NB4 (cell line): ENCODE results near the gene ACADVL.

Experiments
- MYC ChIP-seq: IDR thresholded peaks from 2 replicates; pipeline ENCODE4 v1.6.1; 2011; ENCODE audit warnings: low read depth, low read length
- POLR2A ChIP-seq: IDR thresholded peaks from 2 replicates; pipeline ENCODE4 v1.6.1; 2011; ENCODE audit warnings: mild to moderate bottlenecking; ENCODE audit not compliant: insufficient read length; ENCODE audit errors: extremely low read depth
- TF ChIP-seq, protein P1 (sequence below): IDR thresholded peaks from one replicate; pipeline ENCODE4 v1.5.1; 2012; ENCODE audit warnings: low read depth, low read length
- TF ChIP-seq, protein P2 (sequence below): IDR thresholded peaks from 2 replicates; pipeline ENCODE4 v1.6.1; 2011; ENCODE audit warnings: low read depth, low read length

DNA sequence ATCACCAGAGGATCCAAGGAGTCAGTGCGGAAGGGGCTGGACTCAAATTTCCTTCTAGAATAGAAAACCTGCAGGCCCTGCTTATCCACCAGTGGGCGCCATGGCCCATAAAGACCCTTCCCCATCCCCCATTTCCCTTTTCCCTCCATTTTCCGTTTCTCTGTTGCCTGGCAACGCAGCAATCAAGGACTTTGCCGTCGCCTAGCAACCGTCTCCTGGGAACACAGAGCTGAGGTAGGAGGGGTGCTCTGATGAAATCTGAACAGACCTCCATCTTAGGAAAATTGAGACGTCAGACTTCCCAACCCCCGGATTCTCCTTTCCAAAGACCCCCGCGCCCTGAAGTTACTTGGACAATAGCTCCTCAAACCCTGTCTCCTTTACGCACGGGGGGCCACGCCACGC, 5.8 kb upstream of the ACADVL start:
- TF ChIP-seq, protein P1, sequence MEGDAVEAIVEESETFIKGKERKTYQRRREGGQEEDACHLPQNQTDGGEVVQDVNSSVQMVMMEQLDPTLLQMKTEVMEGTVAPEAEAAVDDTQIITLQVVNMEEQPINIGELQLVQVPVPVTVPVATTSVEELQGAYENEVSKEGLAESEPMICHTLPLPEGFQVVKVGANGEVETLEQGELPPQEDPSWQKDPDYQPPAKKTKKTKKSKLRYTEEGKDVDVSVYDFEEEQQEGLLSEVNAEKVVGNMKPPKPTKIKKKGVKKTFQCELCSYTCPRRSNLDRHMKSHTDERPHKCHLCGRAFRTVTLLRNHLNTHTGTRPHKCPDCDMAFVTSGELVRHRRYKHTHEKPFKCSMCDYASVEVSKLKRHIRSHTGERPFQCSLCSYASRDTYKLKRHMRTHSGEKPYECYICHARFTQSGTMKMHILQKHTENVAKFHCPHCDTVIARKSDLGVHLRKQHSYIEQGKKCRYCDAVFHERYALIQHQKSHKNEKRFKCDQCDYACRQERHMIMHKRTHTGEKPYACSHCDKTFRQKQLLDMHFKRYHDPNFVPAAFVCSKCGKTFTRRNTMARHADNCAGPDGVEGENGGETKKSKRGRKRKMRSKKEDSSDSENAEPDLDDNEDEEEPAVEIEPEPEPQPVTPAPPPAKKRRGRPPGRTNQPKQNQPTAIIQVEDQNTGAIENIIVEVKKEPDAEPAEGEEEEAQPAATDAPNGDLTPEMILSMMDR = peak; percentile 50
- TF ChIP-seq POLR2A = no peak
- TF ChIP-seq MYC = no peak
- TF ChIP-seq, protein P2, sequence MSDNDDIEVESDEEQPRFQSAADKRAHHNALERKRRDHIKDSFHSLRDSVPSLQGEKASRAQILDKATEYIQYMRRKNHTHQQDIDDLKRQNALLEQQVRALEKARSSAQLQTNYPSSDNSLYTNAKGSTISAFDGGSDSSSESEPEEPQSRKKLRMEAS = no peak
